Measurements from ENCODE around the gene EML1. TPM values are rescaled to one million over a fixed set of nuclear protein-coding genes. Genes with fewer than 3 reads are reported as not detected.
"Not testable (repeated sequence)": the region's sequence is repeated elsewhere in the genome, so short reads cannot be mapped to it uniquely, and the experiment has no call there.

The EML1 gene
- total and polyA plus RNA-seq, 3 donors from 2014 or later = 18.1 to 22.7 (median 22.0) TPM

DNA sequence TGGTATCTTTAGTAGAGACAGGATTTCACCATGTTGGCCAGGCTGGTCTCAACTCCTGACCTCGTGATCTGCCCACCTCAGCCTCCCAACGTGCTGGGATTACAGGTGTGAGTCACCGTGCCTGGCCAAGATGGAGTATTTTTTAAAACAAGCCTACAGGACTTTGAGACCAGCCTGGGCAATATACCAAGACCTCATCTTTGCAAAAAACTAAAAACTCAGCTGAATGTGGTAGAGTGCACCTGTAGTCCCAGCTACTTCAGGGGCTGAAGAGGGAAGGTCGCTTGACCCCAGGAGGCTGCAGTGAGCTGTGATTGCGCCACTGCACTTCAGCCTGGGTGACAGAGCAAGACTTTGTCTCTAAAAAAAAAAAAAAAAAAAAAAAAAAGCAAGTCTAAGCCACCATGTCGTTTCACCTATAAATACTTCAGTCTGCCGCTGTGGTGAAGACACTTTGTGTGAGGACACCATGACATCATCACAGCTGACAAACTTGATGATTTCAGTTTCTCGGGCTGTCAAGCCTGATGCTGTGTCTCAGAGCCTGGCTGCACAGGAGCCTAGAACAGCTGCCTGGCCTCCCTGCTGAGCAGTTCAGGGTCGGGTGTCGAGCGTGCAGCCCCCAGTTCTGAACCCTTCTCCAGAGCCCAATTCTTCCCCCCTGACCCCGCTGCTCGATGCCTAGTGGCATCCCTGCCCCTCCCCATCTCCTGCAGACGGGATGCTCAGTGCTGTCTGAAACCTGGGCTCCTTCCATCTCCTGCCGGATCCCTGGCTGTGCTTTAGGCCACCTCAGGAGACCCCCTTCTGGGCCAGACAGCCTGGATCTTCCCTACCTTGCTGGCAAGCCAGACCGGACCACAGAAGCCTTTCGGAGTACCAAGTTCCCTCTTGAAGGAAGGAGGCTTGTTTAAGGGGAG, 152.8 kb downstream of the EML1 start:
- no peak overlapping the region for H3K27ac ChIP-seq

DNA sequence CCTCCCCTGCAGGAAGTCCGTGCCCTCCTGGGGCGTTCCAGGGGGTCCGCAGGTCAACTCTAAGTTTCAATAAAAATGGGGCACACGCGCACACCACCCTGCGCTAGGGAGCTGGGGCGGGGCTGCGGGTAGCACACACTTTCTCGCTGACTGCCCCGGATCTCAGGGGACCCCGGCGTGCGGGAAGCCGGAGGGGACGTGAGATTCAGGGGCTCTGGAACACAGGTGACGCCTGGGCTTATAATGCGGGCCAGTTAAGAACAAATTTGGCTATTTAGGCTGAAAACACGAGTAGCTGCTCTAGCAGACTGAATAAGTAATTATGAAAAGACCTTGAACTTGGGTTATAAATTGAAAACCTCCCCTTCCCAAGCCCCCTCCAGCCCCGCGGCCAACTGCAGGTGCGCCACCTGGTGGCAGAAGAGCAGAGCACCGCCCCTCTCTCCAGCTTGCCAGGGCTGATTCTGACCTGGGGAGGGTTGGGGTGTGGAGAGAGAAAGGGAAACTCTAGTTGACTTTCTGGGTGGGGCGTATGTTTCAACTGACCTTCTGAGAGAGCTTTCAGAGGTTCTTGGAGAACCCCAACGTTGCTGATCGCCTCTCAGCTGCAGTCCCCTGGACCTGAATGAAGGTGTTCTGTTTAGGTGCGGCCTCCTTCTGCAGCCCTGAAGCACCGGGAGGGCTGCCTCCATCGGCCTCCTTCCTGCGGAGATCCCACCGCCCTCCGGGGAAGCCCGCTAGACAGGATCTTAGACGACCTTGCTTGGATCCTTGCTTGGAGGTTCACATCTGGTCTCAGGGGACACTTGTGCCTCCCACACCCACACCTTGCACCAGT, 153.7 kb downstream of the EML1 start:
- Histone ChIP-seq H3K4me1 (peaks cover 7% of the 10 kb centered on the region), H3K27ac (no peak overlapping the region), H3K36me3 (ENCODE audit: low read depth, missing control alignments) (no peaks in the 10 kb centered on the region), H3K4me3 (peak overlapping the region in 1 of 2 donors; percentile 21), H3K9me3 (no peaks in the 10 kb centered on the region), H3K27me3 (no peaks in the 10 kb centered on the region)
- TF ChIP-seq POLR2A (IDR thresholded peaks at IDR 0.05) (no peak), CTCF (IDR thresholded peaks at IDR 0.05) (peak; percentile 52 to 93 (median 79))
- peak; percentile 54 for DNase-seq
- intact Hi-C loops (cut with DNase I; ENCODE audit: low total_unique reads) = no loop called here
- 23 to 32% methylated on average over 24 to 32 of the region's 33 CpGs for WGBS, 2 donors

More for the DNA sequence above, 152.8 kb downstream of the EML1 start:
- Histone ChIP-seq H3K36me3 (ENCODE audit: low read depth, missing control alignments) (no peaks in the 10 kb centered on the region), H3K4me3 (peak overlapping the region in 1 of 2 donors; percentile 21), H3K4me1 (peaks cover 7% of the 10 kb centered on the region), H3K9me3 (no peaks in the 10 kb centered on the region), H3K27me3 (no peaks in the 10 kb centered on the region)
- intact Hi-C loops (cut with DNase I; ENCODE audit: low total_unique reads) = no loop called here
- no peak for DNase-seq
- 61 to 86% methylated on average over 12 to 17 of the region's 17 CpGs for WGBS, 2 donors
- TF ChIP-seq POLR2A (IDR thresholded peaks at IDR 0.05) (no peak), CTCF (IDR thresholded peaks at IDR 0.05) (no peak)

- no peaks in the 10 kb centered on the region for H3K27me3 ChIP-seq
- intact Hi-C loops (cut with DNase I; ENCODE audit: low total_unique reads) = no loop called here
- no peak for DNase-seq
- peaks cover 7% of the 10 kb centered on the region for H3K4me1 ChIP-seq
- H3K36me3 ChIP-seq (ENCODE audit: low read depth, missing control alignments) = no peaks in the 10 kb centered on the region
- no peak overlapping the region for H3K4me3 ChIP-seq
- H3K9me3 ChIP-seq = no peaks in the 10 kb centered on the region
- H3K27ac ChIP-seq = no peak overlapping the region
- WGBS, 2 donors = 72% methylated on average over 6 of the region's 6 CpGs
- no peak for TF ChIP-seq CTCF (IDR thresholded peaks at IDR 0.05)
- TF ChIP-seq POLR2A (IDR thresholded peaks at IDR 0.05) = no peak
Measured at GRCh38 chr14:99947695-99948094, 154.5 kb downstream of the EML1 start.

- H3K36me3 ChIP-seq (ENCODE audit: low read depth, missing control alignments); H3K4me1 ChIP-seq; H3K27ac ChIP-seq; intact Hi-C loops (cut with DNase I; ENCODE audit: low total_unique reads); H3K9me3 ChIP-seq; H3K4me3 ChIP-seq; DNase-seq; H3K27me3 ChIP-seq: not testable (repeated sequence)
- WGBS, 2 donors = 45 to 47% methylated on average over 9 to 17 of the region's 19 CpGs
Measured at GRCh38 chr14:99949011-99949732, 156.0 kb downstream of the EML1 start.
